ENCODE data around the gene SRSF5. TPM values are rescaled to one million over a fixed set of nuclear protein-coding genes. Genes with fewer than 3 reads are reported as not detected.
"Not testable (repeated sequence)": the region's sequence is repeated elsewhere in the genome, so short reads cannot be mapped to it uniquely, and the experiment has no call there.

The SRSF5 gene
- total and polyA plus RNA-seq, 5 donors from 2014 or later, result 909 to 1,477 (median 1,209) TPM

- DNase-seq, result no peak
- no peaks in the 10 kb centered on the region for H3K36me3 Mint-ChIP-seq
- Histone ChIP-seq H3K27me3 (ENCODE audit: control insufficient read depth, insufficient read depth, low read length) (no peaks in the 10 kb centered on the region), H3K36me3 (ENCODE audit: control insufficient read depth, insufficient read depth, low read length) (no peaks in the 10 kb centered on the region), H3K4me1 (ENCODE audit: control insufficient read depth, insufficient read depth, low read length, poor library complexity, severe bottlenecking) (no peaks in the 10 kb centered on the region), H3K9me3 (ENCODE audit: control insufficient read depth in 2 of 2, low read length in 2 of 2) (no peaks in the 10 kb centered on the region), H3K27ac (ENCODE audit: insufficient read depth, low read length, poor library complexity, severe bottlenecking) (no peak overlapping the region), H3K4me3 (ENCODE audit: low read depth, low read length) (no peak overlapping the region)
- H3K4me1 Mint-ChIP-seq, result no peaks in the 10 kb centered on the region
- H3K27ac Mint-ChIP-seq, result peak overlapping the region in 1 of 3 donors; percentile 29
- no peak overlapping the region for H3K4me3 Mint-ChIP-seq
- peaks cover 0 to 1% (median 0%) of the 10 kb centered on the region in 7 donors for H3K9me3 Mint-ChIP-seq
- no peak for ATAC-seq (ENCODE audit: low read depth in 2 of 2)
- no peaks in the 10 kb centered on the region for H3K27me3 Mint-ChIP-seq
Measured at GRCh38 chr14:69811227-69811867, 44.4 kb downstream of the SRSF5 start.

GRCh38 chr14:69811868-69812252 is 44.9 kb downstream of the SRSF5 start:
- Histone ChIP-seq H3K27ac (ENCODE audit: insufficient read depth, low read length, poor library complexity, severe bottlenecking) (no peak overlapping the region), H3K4me3 (ENCODE audit: low read depth, low read length) (no peak overlapping the region), H3K36me3 (ENCODE audit: control insufficient read depth, insufficient read depth, low read length) (no peaks in the 10 kb centered on the region), H3K27me3 (ENCODE audit: control insufficient read depth, insufficient read depth, low read length) (no peaks in the 10 kb centered on the region), H3K9me3 (ENCODE audit: control insufficient read depth in 2 of 2, low read length in 2 of 2) (no peaks in the 10 kb centered on the region), H3K4me1 (ENCODE audit: control insufficient read depth, insufficient read depth, low read length, poor library complexity, severe bottlenecking) (no peaks in the 10 kb centered on the region)
- ATAC-seq (ENCODE audit: low read depth in 2 of 2) (no peak), DNase-seq (no peak)
- peaks cover 0 to 1% (median 0%) of the 10 kb centered on the region in 7 donors for H3K9me3 Mint-ChIP-seq
- H3K4me1 Mint-ChIP-seq, result no peaks in the 10 kb centered on the region
- H3K4me3 Mint-ChIP-seq, result no peak overlapping the region
- H3K36me3 Mint-ChIP-seq, result no peaks in the 10 kb centered on the region
- H3K27me3 Mint-ChIP-seq, result no peaks in the 10 kb centered on the region
- peak overlapping the region in 1 of 3 donors; percentile 29 for H3K27ac Mint-ChIP-seq

GRCh38 chr14:69812711-69813110 is 45.8 kb downstream of the SRSF5 start:
- H3K9me3 Mint-ChIP-seq, result peaks cover 0 to 1% (median 0%) of the 10 kb centered on the region in 7 donors
- H3K4me3 Mint-ChIP-seq, result no peak overlapping the region
- H3K27ac ChIP-seq (ENCODE audit: insufficient read depth, low read length, poor library complexity, severe bottlenecking), result no peak overlapping the region
- no peak overlapping the region for H3K27ac Mint-ChIP-seq
- H3K4me3 ChIP-seq (ENCODE audit: low read depth, low read length), result no peak overlapping the region
- H3K27me3 ChIP-seq (ENCODE audit: control insufficient read depth, insufficient read depth, low read length), result no peaks in the 10 kb centered on the region
- DNase-seq (no peak), ATAC-seq (ENCODE audit: low read depth in 2 of 2) (no peak)
- H3K27me3 Mint-ChIP-seq, result no peaks in the 10 kb centered on the region
- no peaks in the 10 kb centered on the region for H3K9me3 ChIP-seq (ENCODE audit: control insufficient read depth in 2 of 2, low read length in 2 of 2)
- no peaks in the 10 kb centered on the region for H3K36me3 Mint-ChIP-seq
- H3K4me1 Mint-ChIP-seq, result no peaks in the 10 kb centered on the region
- no peaks in the 10 kb centered on the region for H3K36me3 ChIP-seq (ENCODE audit: control insufficient read depth, insufficient read depth, low read length)
- no peaks in the 10 kb centered on the region for H3K4me1 ChIP-seq (ENCODE audit: control insufficient read depth, insufficient read depth, low read length, poor library complexity, severe bottlenecking)

DNA sequence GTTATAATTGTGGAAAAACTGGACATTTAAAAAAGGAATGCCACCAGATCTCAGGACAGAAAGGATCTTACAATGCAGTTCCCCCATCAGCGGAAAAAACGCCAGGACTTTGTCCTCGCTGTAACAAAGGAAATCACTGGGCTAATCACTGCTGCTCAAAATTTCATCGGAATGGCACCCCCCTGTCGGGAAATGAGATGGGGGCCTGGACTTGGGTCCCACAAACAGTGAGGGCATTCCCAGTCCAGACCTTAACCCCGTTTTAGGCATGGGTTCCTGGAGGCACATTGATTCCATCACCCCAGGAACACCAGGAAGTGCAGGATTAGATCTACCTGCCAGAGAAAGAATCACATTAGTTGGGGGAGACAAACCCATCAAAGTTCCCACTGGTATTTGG is 46.4 kb downstream of the SRSF5 start:
- H3K4me3 Mint-ChIP-seq; H3K4me1 ChIP-seq (ENCODE audit: control insufficient read depth, insufficient read depth, low read length, poor library complexity, severe bottlenecking); H3K4me1 Mint-ChIP-seq: not testable (repeated sequence)

DNA sequence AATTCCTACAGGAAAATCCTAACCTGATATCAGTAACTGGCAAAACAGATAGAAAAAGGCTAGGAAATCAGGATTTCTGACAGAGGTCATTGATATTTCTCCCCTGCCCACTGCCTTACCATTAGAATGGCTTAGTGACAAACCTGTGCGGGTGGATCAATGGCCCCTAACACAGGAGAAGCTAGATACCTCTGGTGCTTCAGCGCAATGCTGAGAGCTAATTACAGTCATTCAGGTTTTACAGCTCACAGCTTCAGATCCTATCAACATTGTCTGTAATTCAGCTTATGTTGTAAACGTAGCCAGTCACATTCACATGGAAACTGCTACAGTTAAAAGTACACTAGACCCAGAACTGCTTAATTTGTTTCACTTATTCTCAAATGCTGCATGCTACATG is 47.5 kb downstream of the SRSF5 start:
- no peak for ATAC-seq (ENCODE audit: low read depth in 2 of 2)
- Mint-ChIP-seq H3K4me1 (peaks cover 0 to 5% (median 0%) of the 10 kb centered on the region in 4 donors), H3K4me3 (no peak overlapping the region), H3K36me3 (no peaks in the 10 kb centered on the region), H3K27ac (no peak overlapping the region), H3K9me3 (peaks cover 0 to 1% (median 0%) of the 10 kb centered on the region in 7 donors), H3K27me3 (no peaks in the 10 kb centered on the region)
- Histone ChIP-seq H3K27ac (ENCODE audit: insufficient read depth, low read length, poor library complexity, severe bottlenecking) (no peak overlapping the region), H3K9me3 (ENCODE audit: control insufficient read depth in 2 of 2, low read length in 2 of 2) (no peaks in the 10 kb centered on the region), H3K27me3 (ENCODE audit: control insufficient read depth, insufficient read depth, low read length) (no peaks in the 10 kb centered on the region), H3K4me1 (ENCODE audit: control insufficient read depth, insufficient read depth, low read length, poor library complexity, severe bottlenecking) (no peaks in the 10 kb centered on the region), H3K4me3 (ENCODE audit: low read depth, low read length) (no peak overlapping the region), H3K36me3 (ENCODE audit: control insufficient read depth, insufficient read depth, low read length) (no peaks in the 10 kb centered on the region)
- DNase-seq, result no peak

More for the DNA sequence above, 46.4 kb downstream of the SRSF5 start:
- not testable (repeated sequence) for H3K4me3 ChIP-seq (ENCODE audit: low read depth, low read length); H3K27ac ChIP-seq (ENCODE audit: insufficient read depth, low read length, poor library complexity, severe bottlenecking); H3K9me3 ChIP-seq (ENCODE audit: control insufficient read depth in 2 of 2, low read length in 2 of 2); H3K27me3 ChIP-seq (ENCODE audit: control insufficient read depth, insufficient read depth, low read length); H3K36me3 ChIP-seq (ENCODE audit: control insufficient read depth, insufficient read depth, low read length); H3K36me3 Mint-ChIP-seq; ATAC-seq (ENCODE audit: low read depth in 2 of 2); H3K9me3 Mint-ChIP-seq; H3K27me3 Mint-ChIP-seq; DNase-seq; H3K27ac Mint-ChIP-seq

DNA sequence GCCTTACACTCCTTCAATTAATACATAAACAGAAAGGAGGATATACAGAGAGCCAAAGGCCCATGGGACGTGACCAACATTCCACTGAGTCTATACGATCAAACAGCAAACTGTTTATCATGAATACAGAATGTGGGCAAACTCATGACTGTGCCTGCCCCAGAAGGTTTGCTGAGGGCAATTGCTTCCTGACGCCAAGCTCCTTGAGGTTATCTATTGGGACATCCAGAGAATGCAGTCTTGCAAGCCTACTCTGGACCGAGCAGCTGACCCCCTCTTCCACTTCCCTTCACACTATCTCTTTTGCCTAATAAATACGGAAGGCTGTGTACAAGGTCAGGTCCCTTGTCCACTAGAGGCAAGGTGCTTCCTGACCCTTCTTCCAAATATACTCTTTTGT is 48.6 kb downstream of the SRSF5 start:
- Mint-ChIP-seq H3K27me3 (no peaks in the 10 kb centered on the region), H3K27ac (no peak overlapping the region), H3K4me3 (no peak overlapping the region), H3K9me3 (no peaks in the 10 kb centered on the region), H3K4me1 (peaks cover 0 to 5% (median 0%) of the 10 kb centered on the region in 4 donors), H3K36me3 (no peaks in the 10 kb centered on the region)
- no peaks in the 10 kb centered on the region for H3K36me3 ChIP-seq (ENCODE audit: control insufficient read depth, insufficient read depth, low read length)
- no peak overlapping the region for H3K27ac ChIP-seq (ENCODE audit: insufficient read depth, low read length, poor library complexity, severe bottlenecking)
- H3K4me1 ChIP-seq (ENCODE audit: control insufficient read depth, insufficient read depth, low read length, poor library complexity, severe bottlenecking), result no peaks in the 10 kb centered on the region
- ATAC-seq (ENCODE audit: low read depth in 2 of 2) (no peak), DNase-seq (no peak)
- no peak overlapping the region for H3K4me3 ChIP-seq (ENCODE audit: low read depth, low read length)
- H3K9me3 ChIP-seq (ENCODE audit: control insufficient read depth in 2 of 2, low read length in 2 of 2), result no peaks in the 10 kb centered on the region
- H3K27me3 ChIP-seq (ENCODE audit: control insufficient read depth, insufficient read depth, low read length), result no peaks in the 10 kb centered on the region

DNA sequence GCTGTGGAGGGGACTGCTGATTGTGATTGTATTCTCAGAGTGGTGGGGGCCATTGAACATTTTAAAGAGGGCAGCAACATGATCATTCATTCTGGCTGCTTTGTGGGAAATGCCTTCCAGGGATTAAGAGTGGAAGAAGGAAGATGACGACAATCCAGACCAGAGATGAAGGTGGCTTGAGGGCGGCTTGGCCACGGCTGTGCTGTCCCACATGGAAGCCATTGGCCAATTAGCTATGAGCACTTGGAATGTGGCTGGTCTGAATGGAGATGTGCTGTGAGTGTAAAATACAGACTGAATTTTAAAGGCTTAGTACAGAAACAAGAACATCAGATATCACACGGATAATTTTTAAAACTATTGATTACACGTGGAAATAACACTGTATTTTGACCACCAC is 49.3 kb downstream of the SRSF5 start:
- peaks cover 0 to 5% (median 0%) of the 10 kb centered on the region in 4 donors for H3K4me1 Mint-ChIP-seq
- H3K27me3 Mint-ChIP-seq, result peaks cover 4% of the 10 kb centered on the region
- no peak overlapping the region for H3K27ac Mint-ChIP-seq
- H3K36me3 Mint-ChIP-seq, result no peaks in the 10 kb centered on the region
- no peaks in the 10 kb centered on the region for H3K9me3 Mint-ChIP-seq
- Histone ChIP-seq H3K36me3 (ENCODE audit: control insufficient read depth, insufficient read depth, low read length) (no peaks in the 10 kb centered on the region), H3K4me1 (ENCODE audit: control insufficient read depth, insufficient read depth, low read length, poor library complexity, severe bottlenecking) (no peaks in the 10 kb centered on the region), H3K27ac (ENCODE audit: insufficient read depth, low read length, poor library complexity, severe bottlenecking) (no peak overlapping the region), H3K27me3 (ENCODE audit: control insufficient read depth, insufficient read depth, low read length) (no peaks in the 10 kb centered on the region), H3K4me3 (ENCODE audit: low read depth, low read length) (no peak overlapping the region), H3K9me3 (ENCODE audit: control insufficient read depth in 2 of 2, low read length in 2 of 2) (no peaks in the 10 kb centered on the region)
- H3K4me3 Mint-ChIP-seq, result no peak overlapping the region
- DNase-seq (no peak), ATAC-seq (ENCODE audit: low read depth in 2 of 2) (no peak)

GRCh38 chr14:69818758-69819191 is 51.8 kb downstream of the SRSF5 start:
- H3K4me1 ChIP-seq (ENCODE audit: control insufficient read depth, insufficient read depth, low read length, poor library complexity, severe bottlenecking), result no peaks in the 10 kb centered on the region
- no peaks in the 10 kb centered on the region for H3K9me3 Mint-ChIP-seq
- H3K27me3 Mint-ChIP-seq, result peaks cover 11% of the 10 kb centered on the region
- no peak overlapping the region for H3K27ac Mint-ChIP-seq
- no peaks in the 10 kb centered on the region for H3K9me3 ChIP-seq (ENCODE audit: control insufficient read depth in 2 of 2, low read length in 2 of 2)
- peaks cover 0 to 5% (median 0%) of the 10 kb centered on the region in 4 donors for H3K4me1 Mint-ChIP-seq
- H3K36me3 Mint-ChIP-seq, result no peaks in the 10 kb centered on the region
- no peaks in the 10 kb centered on the region for H3K27me3 ChIP-seq (ENCODE audit: control insufficient read depth, insufficient read depth, low read length)
- no peak overlapping the region for H3K27ac ChIP-seq (ENCODE audit: insufficient read depth, low read length, poor library complexity, severe bottlenecking)
- H3K36me3 ChIP-seq (ENCODE audit: control insufficient read depth, insufficient read depth, low read length), result no peaks in the 10 kb centered on the region
- H3K4me3 ChIP-seq (ENCODE audit: low read depth, low read length), result no peak overlapping the region
- peak; percentile 38 to 76 (median 63) for DNase-seq
- ATAC-seq (ENCODE audit: low read depth in 2 of 2), result peak; percentile 69 to 74
- H3K4me3 Mint-ChIP-seq, result no peak overlapping the region

Data from CD4-positive, CD25-positive, alpha-beta regulatory T cell (primary cell).